ENCODE measurements around the gene TRIM72. TPM values are rescaled to one million over a fixed set of nuclear protein-coding genes. Genes with fewer than 3 reads are reported as not detected.
A peak's percentile ranks its signal among the peaks of the same experiment; 100 is the strongest.

Gene TRIM72
- total RNA-seq, 1 experiment from 2014 or later: not detected

DNA sequence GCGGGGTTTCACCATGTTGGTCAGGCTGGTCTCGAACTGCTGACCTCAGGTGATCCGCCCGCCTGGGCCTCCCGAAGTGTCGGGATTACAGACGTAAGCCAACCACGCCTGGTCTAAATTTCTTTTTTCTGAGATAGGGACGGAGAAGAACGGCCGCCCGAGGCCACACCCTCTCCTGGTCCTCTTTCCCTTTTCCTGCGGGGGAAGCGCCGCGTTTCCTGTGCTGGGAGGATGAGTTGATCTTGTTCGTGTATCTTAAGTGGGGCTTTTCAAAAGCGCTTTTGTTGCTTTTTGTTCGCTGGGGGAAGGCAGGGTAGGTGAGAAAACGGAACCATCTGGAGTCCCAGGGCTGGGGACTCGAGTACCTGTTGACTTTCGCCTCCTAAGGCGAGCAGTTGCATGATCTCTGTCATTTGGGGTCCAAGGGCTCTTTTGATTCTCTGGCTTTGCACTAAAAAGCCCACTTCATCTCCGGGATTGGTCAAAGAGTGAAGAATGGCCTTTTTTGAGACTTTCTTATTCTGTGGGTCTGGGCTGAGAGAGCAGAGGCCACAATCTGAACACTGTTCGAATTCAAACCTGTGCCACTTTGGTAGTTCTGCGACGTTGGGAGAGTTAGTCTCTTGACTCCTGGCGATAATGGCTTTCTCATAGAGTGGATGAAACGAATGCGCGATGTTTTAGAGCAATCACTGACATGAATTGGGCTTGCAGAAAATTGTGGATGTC lies 32.7 kb upstream of the TRIM72 start:
- H3K4me2 ChIP-seq (ENCODE audit: low read length): peak overlapping the region; percentile 93
- peak overlapping the region; percentile 98 for H3K4me3 ChIP-seq (ENCODE audit: low read length)
- peaks cover 47% of the 10 kb centered on the region for H3K36me3 ChIP-seq (ENCODE audit: low read depth, low read length)
- no peaks in the 10 kb centered on the region for H3K9me3 ChIP-seq (ENCODE audit: low read length)
- ATAC-seq: no peak
- H3K27ac ChIP-seq (ENCODE audit: low read length): no peak overlapping the region
- H4K20me1 ChIP-seq (ENCODE audit: low read length): peaks cover 54% of the 10 kb centered on the region
- ChIA-PET POLR2A (ENCODE audit: unreplicated experiment) (interaction anchor here (0.6 to 2.0 kb wide), 2 partner anchors 39 to 335 kb away, joined by 3 to 11 read pairs; no protein-coding TSS in a partner anchor), CTCF (no interaction called here)
- H3K27me3 ChIP-seq (ENCODE audit: low read length): no peaks in the 10 kb centered on the region
- H3K79me2 ChIP-seq (ENCODE audit: low read length): peaks cover 69% of the 10 kb centered on the region
- intact Hi-C loops (cut with micrococcal nuclease): no loop called here
- H3K4me1 ChIP-seq (ENCODE audit: insufficient read depth, low read length): peaks cover 12% of the 10 kb centered on the region; the same call in 1 of the 2 replicates
- no peaks in the 10 kb centered on the region for H3K9me2 ChIP-seq (replicated peaks; ENCODE audit: low read length)
- H2AFZ ChIP-seq (ENCODE audit: low read length): no peak overlapping the region
- DNase-seq: peak; percentile 30
- peak overlapping the region; percentile 95 for H3K9ac ChIP-seq (ENCODE audit: low read length)
- TSS peak; percentile 32 for BruUV-seq (replicated peaks)
- no peak for TF ChIP-seq EZH2phosphoT487 (IDR thresholded peaks at IDR 0.05; ENCODE audit: borderline replicate concordance, low read length)
- TF ChIP-seq, protein P1, sequence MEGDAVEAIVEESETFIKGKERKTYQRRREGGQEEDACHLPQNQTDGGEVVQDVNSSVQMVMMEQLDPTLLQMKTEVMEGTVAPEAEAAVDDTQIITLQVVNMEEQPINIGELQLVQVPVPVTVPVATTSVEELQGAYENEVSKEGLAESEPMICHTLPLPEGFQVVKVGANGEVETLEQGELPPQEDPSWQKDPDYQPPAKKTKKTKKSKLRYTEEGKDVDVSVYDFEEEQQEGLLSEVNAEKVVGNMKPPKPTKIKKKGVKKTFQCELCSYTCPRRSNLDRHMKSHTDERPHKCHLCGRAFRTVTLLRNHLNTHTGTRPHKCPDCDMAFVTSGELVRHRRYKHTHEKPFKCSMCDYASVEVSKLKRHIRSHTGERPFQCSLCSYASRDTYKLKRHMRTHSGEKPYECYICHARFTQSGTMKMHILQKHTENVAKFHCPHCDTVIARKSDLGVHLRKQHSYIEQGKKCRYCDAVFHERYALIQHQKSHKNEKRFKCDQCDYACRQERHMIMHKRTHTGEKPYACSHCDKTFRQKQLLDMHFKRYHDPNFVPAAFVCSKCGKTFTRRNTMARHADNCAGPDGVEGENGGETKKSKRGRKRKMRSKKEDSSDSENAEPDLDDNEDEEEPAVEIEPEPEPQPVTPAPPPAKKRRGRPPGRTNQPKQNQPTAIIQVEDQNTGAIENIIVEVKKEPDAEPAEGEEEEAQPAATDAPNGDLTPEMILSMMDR (conservative IDR thresholded peaks at IDR 0.05; ENCODE audit: low read depth, low read length): no peak
- TF ChIP-seq EZH2 (IDR thresholded peaks at IDR 0.05; ENCODE audit: low read length, unreplicated experiment): no peak
- no peaks in the 10 kb centered on the region for H3F3A ChIP-seq (ENCODE audit: low read length, unreplicated experiment)

DNA sequence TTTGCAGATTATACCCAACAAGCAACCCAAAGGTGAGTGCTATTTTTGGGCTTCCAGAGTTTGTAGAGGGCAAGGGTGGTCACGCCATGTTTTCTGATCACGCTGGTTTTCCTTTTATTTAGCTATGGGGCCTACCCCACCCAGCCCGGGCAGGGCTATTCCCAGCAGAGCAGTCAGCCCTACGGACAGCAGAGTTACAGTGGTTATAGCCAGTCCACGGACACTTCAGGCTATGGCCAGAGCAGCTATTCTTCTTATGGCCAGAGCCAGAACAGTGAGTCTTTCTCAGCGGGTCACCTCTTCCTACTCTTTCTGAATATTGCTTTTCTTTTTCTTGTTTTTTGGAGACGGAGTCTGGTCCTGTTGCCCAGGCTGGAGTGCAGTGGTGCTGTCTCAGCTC lies 31.5 kb upstream of the TRIM72 start:
- intact Hi-C loops (cut with micrococcal nuclease): no loop called here
- POLR2A ChIA-PET (ENCODE audit: unreplicated experiment): no interaction called here
- H3K9me2 ChIP-seq (replicated peaks; ENCODE audit: low read length): no peaks in the 10 kb centered on the region
- peaks cover 12% of the 10 kb centered on the region; the same call in 1 of the 2 replicates for H3K4me1 ChIP-seq (ENCODE audit: insufficient read depth, low read length)
- H3K9me3 ChIP-seq (ENCODE audit: low read length): no peaks in the 10 kb centered on the region
- no TSS peak for BruUV-seq (replicated peaks)
- ATAC-seq (no peak), DNase-seq (no peak)
- peaks cover 80% of the 10 kb centered on the region for H3K79me2 ChIP-seq (ENCODE audit: low read length)
- peak overlapping the region; percentile 98 for H3K4me3 ChIP-seq (ENCODE audit: low read length)
- CTCF ChIA-PET: interaction anchor here (0.7 kb wide), 1 partner anchor 41 kb away, joined by 3 read pairs; no protein-coding TSS in a partner anchor
- H4K20me1 ChIP-seq (ENCODE audit: low read length): peaks cover 66% of the 10 kb centered on the region
- no peak overlapping the region for H3K27ac ChIP-seq (ENCODE audit: low read length)
- no peaks in the 10 kb centered on the region for H3K27me3 ChIP-seq (ENCODE audit: low read length)
- no peaks in the 10 kb centered on the region for H3F3A ChIP-seq (ENCODE audit: low read length, unreplicated experiment)
- TF ChIP-seq, protein P1 (conservative IDR thresholded peaks at IDR 0.05; ENCODE audit: low read depth, low read length): no peak
- TF ChIP-seq EZH2phosphoT487 (IDR thresholded peaks at IDR 0.05; ENCODE audit: borderline replicate concordance, low read length) (no peak), EZH2 (IDR thresholded peaks at IDR 0.05; ENCODE audit: low read length, unreplicated experiment) (no peak)
- H3K4me2 ChIP-seq (ENCODE audit: low read length): peak overlapping the region; percentile 93
- no peak overlapping the region for H2AFZ ChIP-seq (ENCODE audit: low read length)
- peak overlapping the region; percentile 95; the same call in 1 of the 2 replicates for H3K9ac ChIP-seq (ENCODE audit: low read length)
- H3K36me3 ChIP-seq (ENCODE audit: low read depth, low read length): peaks cover 58% of the 10 kb centered on the region

Data from PC-3 (cell line).